ENCODE data around the gene RWDD1.

Gene RWDD1, protein sequence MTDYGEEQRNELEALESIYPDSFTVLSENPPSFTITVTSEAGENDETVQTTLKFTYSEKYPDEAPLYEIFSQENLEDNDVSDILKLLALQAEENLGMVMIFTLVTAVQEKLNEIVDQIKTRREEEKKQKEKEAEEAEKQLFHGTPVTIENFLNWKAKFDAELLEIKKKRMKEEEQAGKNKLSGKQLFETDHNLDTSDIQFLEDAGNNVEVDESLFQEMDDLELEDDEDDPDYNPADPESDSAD

DNA sequence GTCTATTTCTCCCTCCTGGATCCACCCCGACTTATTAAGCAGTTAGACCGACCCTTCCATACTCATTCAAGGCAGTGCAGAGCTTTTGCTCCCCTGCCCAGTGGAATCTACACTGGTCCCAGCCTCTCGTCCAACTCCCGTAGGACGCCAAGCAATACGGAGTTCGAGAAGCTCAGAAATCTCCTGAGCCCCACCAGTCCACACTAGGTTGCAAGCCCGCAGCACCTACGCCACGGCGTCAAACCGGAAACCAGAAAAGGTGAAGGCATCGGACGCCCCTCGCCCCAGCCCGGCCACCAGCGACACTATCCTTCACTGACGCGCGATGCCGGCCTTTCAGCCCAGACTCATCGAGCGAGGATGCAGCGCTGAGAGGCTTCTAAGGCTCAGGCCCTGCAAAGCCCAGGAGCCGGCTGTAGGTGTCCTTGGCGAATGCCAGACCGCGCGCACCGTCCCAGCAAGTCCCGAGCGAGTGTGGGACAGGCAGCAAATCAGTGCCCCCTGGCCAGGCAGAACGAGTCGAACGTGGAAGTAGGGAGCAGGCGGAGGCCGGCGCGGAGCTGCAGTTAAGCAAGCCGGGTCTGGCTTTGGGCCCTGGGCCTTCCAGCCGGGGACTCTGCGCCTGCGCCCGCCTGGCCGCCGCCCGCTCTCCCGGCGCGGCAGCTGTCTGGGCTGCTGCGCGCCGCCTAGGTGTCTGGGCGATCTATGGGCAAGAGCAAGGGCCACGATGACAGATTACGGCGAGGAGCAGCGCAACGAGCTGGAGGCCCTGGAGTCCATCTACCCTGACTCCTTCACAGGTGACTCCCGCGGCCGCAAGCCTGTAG is at the start of gene RWDD1:
Gene RWDD1, plus strand, starts transcription at position 649 of the 827 bp plus-strand sequence. Its CDS starts 79 bp downstream, at position 728.
- Histone ChIP-seq H3K9me3 (ENCODE audit: control insufficient read depth in 1 of 2, low read length in 2 of 2) (no peaks in the 10 kb centered on the region), H3K4me3 (ENCODE audit: low read depth in 1 of 2, low read length in 2 of 2) (peak within 1 kb of the TSS; percentile 88 to 92), H3K27me3 (ENCODE audit: low read depth, low read length) (no peaks in the 10 kb centered on the region), H3K36me3 (ENCODE audit: control insufficient read depth in 1 of 2, insufficient read depth in 2 of 2, low read length in 2 of 2) (peaks cover 5 to 7% of the 10 kb centered on the region in 2 donors), H3K27ac (ENCODE audit: low read length) (peak within 1 kb of the TSS; percentile 93), H3K4me1 (ENCODE audit: control insufficient read depth in 1 of 2, insufficient read depth in 2 of 2, low read length in 2 of 2) (peaks cover 8 to 27% of the 10 kb centered on the region in 2 donors)

DNA sequence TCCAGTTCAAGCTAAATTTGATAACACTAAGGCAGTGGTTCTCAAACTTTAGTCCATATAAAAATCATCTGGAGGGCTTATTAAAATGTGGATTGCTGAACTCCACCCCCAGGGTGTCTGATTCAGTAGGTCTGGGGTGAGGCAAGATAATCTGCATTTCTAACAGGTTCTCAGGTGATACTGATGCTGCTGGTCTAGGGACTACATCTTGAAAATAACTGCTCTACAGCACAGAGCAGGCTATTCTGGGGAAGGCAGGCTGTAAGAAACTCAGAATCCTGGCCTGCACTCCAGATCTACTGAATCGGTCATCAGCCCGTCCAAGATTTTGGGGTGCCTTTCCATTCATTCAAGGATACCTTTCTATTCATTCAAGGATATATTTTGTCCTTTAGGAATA is 48.4 kb upstream of the RWDD1 start:
- Histone ChIP-seq H3K9me3 (ENCODE audit: control insufficient read depth in 1 of 2, low read length in 2 of 2) (no peaks in the 10 kb centered on the region), H3K4me3 (ENCODE audit: low read depth in 1 of 2, low read length in 2 of 2) (no peak overlapping the region), H3K27ac (ENCODE audit: low read length) (no peak overlapping the region), H3K27me3 (ENCODE audit: low read depth, low read length) (no peaks in the 10 kb centered on the region), H3K4me1 (ENCODE audit: control insufficient read depth in 1 of 2, insufficient read depth in 2 of 2, low read length in 2 of 2) (no peaks in the 10 kb centered on the region), H3K36me3 (ENCODE audit: control insufficient read depth in 1 of 2, insufficient read depth in 2 of 2, low read length in 2 of 2) (no peaks in the 10 kb centered on the region)

DNA sequence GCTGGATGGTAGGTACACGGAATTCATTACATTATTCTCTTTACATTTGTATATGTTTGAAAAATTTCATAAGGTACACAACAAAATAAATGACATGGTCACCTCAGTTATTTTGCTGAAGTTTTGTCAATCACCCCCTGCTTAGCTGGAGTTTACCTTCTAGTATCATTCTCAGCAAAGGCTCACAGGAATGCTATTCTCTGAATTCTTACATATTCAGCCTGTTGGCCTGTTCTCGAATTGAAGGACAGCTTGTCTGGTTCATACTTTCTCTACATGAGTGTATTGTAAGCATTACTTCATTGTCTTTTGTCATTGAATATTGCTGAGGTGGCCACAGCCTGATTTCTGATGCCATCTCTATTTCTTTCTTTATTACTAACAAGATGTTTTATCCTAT is 47.1 kb upstream of the RWDD1 start:
- no peak overlapping the region for H3K4me3 ChIP-seq (ENCODE audit: low read depth in 1 of 2, low read length in 2 of 2)
- H3K27ac ChIP-seq (ENCODE audit: low read length): no peak overlapping the region
- no peaks in the 10 kb centered on the region for H3K4me1 ChIP-seq (ENCODE audit: control insufficient read depth in 1 of 2, insufficient read depth in 2 of 2, low read length in 2 of 2)
- H3K36me3 ChIP-seq (ENCODE audit: control insufficient read depth in 1 of 2, insufficient read depth in 2 of 2, low read length in 2 of 2): no peaks in the 10 kb centered on the region
- H3K9me3 ChIP-seq (ENCODE audit: control insufficient read depth in 1 of 2, low read length in 2 of 2): no peaks in the 10 kb centered on the region
- no peaks in the 10 kb centered on the region for H3K27me3 ChIP-seq (ENCODE audit: low read depth, low read length)

DNA sequence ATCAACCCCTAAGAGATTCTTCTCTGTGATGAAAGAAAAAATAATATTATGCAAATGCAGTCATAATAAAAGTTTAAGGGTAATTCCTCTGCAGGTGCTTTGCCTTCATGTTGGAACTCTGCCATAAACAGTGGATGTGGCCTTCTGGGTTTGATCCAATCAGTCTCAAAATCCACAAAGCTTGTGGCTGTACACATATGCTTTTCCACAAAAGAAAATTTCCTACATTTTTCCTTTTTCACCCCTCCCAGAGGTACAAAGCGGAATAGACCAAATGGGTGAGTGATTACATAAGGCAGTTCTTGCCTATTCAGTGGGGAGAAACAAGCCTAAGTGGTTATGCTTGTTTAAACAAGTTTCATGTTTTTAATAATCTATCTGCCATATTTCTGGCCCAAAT is 43.2 kb upstream of the RWDD1 start:
- no peak overlapping the region for H3K27ac ChIP-seq (ENCODE audit: low read length)

DNA sequence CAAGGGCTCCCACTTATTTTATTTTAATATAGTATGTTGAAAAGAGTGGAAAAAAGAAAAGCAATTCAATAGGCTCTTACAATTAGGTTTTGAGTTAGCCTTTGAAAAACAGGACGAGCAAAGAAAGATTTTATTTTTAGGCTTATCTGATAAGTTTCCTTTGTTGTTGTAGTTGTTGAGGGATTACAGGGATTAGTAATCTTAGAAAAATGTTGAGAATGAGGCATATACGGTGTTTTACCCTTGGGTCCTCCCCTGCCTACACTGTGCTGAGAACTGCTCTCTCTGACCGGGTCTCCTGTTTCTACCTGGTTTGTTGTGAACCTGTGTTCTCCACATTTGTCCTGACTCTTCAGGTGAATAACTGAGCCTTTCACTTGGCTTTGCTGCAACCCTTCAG is 42.5 kb upstream of the RWDD1 start:
- H3K36me3 ChIP-seq (ENCODE audit: control insufficient read depth in 1 of 2, insufficient read depth in 2 of 2, low read length in 2 of 2): no peaks in the 10 kb centered on the region
- no peak overlapping the region for H3K4me3 ChIP-seq (ENCODE audit: low read depth in 1 of 2, low read length in 2 of 2)
- H3K27me3 ChIP-seq (ENCODE audit: low read depth, low read length): no peaks in the 10 kb centered on the region
- H3K9me3 ChIP-seq (ENCODE audit: control insufficient read depth in 1 of 2, low read length in 2 of 2): no peaks in the 10 kb centered on the region
- H3K27ac ChIP-seq (ENCODE audit: low read length): no peak overlapping the region
- no peaks in the 10 kb centered on the region for H3K4me1 ChIP-seq (ENCODE audit: control insufficient read depth in 1 of 2, insufficient read depth in 2 of 2, low read length in 2 of 2)

More for the DNA sequence above, 43.2 kb upstream of the RWDD1 start:
- H3K9me3 ChIP-seq (ENCODE audit: control insufficient read depth in 1 of 2, low read length in 2 of 2): no peaks in the 10 kb centered on the region
- H3K27me3 ChIP-seq (ENCODE audit: low read depth, low read length): no peaks in the 10 kb centered on the region
- H3K36me3 ChIP-seq (ENCODE audit: control insufficient read depth in 1 of 2, insufficient read depth in 2 of 2, low read length in 2 of 2): no peaks in the 10 kb centered on the region
- H3K4me1 ChIP-seq (ENCODE audit: control insufficient read depth in 1 of 2, insufficient read depth in 2 of 2, low read length in 2 of 2): no peaks in the 10 kb centered on the region
- H3K4me3 ChIP-seq (ENCODE audit: low read depth in 1 of 2, low read length in 2 of 2): no peak overlapping the region

DNA sequence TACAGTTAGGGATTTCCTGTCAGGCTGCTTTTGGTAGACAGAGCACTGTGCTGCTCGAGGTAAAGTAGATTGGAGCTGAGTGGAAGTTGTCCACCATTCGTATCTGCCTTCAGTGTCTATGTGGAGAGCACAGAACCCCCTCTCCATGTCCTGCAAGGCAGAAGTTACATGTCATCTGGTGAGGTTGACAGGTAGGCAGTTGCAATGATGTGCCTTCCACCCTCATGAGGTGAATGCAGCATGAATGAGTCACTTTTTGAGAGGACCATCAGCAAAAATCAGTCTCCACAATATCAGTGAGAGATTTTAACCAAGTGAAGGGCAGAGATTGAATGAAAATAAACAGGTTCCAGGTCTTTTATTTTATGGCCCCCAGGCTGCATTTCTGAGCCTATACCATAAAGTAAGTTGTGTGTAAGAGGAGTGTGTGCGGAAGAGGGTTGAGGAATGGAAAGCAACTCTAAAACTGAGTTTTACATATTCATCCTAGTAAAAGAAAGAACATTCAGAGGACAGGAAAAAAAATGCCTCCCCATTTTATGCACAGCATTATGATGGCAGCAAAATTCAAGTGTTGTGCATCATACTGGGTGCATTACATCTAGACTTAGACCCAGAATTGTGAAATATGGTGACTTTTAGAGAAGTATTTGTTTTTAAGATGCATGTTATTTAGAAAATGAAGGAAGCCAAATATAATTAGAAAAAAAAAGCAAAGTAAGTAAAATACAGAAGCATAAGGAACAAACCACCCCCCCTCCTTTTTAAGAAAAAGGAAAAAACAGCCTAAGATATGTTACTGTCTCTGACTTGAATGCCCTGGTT is 41.6 kb upstream of the RWDD1 start:
- H3K4me1 ChIP-seq (ENCODE audit: control insufficient read depth in 1 of 2, insufficient read depth in 2 of 2, low read length in 2 of 2): no peaks in the 10 kb centered on the region
- no peaks in the 10 kb centered on the region for H3K27me3 ChIP-seq (ENCODE audit: low read depth, low read length)
- no peak overlapping the region for H3K27ac ChIP-seq (ENCODE audit: low read length)
- no peak overlapping the region for H3K4me3 ChIP-seq (ENCODE audit: low read depth in 1 of 2, low read length in 2 of 2)
- no peaks in the 10 kb centered on the region for H3K36me3 ChIP-seq (ENCODE audit: control insufficient read depth in 1 of 2, insufficient read depth in 2 of 2, low read length in 2 of 2)
- H3K9me3 ChIP-seq (ENCODE audit: control insufficient read depth in 1 of 2, low read length in 2 of 2): no peaks in the 10 kb centered on the region

DNA sequence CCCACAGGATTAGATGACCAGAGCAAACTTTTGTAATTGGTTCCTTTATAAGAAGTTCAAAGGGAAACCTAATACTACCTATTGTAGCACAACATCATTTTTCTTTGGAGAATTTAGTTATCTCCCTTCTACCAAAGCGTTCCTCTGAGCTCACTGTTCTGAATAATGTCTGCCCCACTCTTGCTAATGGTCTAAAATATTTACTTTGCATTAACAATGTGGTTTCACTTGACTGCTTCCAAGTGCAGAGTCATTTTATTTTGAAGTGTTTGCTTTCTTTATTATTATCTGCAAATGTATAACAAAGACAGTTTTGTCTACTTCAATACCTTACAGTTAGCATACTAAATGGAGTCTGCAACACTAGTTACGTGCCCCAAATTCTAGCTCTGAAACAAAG is 40.9 kb upstream of the RWDD1 start:
- Histone ChIP-seq H3K36me3 (ENCODE audit: control insufficient read depth in 1 of 2, insufficient read depth in 2 of 2, low read length in 2 of 2) (no peaks in the 10 kb centered on the region), H3K4me3 (ENCODE audit: low read depth in 1 of 2, low read length in 2 of 2) (no peak overlapping the region), H3K27ac (ENCODE audit: low read length) (no peak overlapping the region), H3K4me1 (ENCODE audit: control insufficient read depth in 1 of 2, insufficient read depth in 2 of 2, low read length in 2 of 2) (no peaks in the 10 kb centered on the region), H3K9me3 (ENCODE audit: control insufficient read depth in 1 of 2, low read length in 2 of 2) (no peaks in the 10 kb centered on the region), H3K27me3 (ENCODE audit: low read depth, low read length) (no peaks in the 10 kb centered on the region)

DNA sequence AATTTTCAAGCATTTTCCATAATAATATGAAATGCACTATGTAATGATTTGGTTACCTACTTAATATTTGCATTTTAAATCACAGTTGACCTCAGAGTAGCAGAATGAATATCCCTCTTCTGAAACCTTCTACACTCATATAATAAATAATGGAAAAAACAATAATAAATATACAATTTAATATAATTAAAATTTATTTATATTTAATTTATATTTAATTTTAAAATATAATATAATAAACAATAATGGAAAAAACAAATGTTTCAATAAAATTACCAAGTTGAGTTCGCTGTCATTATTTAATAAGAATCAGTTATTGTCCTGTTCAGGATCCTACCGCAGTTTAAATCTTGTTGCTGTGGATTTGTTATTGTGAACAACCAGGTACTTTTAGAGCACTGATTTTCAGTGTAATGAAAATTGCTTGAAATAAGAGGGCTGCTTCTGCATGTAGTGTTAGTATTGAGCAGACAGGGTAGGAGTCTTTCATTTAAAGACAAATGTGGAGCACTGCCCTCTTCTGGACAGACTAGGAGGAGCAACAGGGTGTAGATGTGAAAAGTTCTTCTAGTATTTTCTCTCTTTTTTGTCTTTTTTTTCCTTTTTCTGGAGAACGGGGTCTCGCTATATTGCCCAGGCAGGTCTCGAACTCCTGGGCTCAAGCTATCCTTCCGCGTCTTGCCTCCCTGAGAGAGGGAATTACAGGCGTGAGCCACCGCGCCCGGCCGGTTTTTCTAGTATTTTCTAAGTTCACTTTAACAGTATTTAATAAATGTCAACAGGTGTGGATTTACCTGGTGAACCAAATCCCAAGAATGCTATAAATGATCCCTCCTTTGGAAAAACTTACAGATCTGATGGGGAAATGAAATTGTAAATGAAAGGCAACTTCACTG is 39.4 kb upstream of the RWDD1 start:
- H3K27me3 ChIP-seq (ENCODE audit: low read depth, low read length): no peaks in the 10 kb centered on the region
- no peak overlapping the region for H3K27ac ChIP-seq (ENCODE audit: low read length)

DNA sequence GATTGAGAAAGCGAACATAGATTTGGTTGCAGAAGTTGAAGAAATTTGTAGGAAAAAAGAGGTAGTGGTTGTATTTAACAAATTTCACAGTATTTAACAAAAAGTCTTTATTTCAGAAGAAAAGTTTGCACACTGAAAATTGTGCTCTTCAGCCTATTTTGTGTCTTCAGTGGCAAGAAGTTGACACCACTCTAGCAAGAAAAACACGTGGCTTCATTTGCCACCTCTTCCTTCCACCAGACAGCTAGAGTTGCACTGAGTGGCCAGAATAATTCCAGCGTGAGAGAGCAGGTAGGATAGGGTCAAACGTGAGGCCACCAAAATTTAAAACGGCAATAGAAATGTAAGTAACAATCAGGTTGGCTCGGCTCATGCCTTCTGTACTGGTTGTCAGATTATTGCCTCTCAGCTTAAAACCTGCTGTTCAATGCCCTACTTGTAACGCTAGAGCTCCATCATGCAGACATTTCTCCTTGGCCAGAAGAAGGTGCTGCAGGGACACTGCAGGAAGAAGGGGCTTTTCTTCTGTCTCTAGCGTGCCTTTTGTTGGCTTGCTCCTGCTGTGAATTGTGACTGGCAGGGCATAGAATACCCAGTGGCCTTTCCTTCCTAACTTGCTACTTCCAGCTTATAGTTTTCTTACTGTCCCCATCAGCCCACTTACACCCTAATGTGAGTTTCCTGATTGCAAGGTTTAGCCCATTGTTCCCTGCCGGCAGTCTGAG is 37.9 kb upstream of the RWDD1 start:
- Histone ChIP-seq H3K27me3 (ENCODE audit: low read depth, low read length) (no peaks in the 10 kb centered on the region), H3K9me3 (ENCODE audit: control insufficient read depth in 1 of 2, low read length in 2 of 2) (no peaks in the 10 kb centered on the region), H3K36me3 (ENCODE audit: control insufficient read depth in 1 of 2, insufficient read depth in 2 of 2, low read length in 2 of 2) (no peaks in the 10 kb centered on the region)

More for the DNA sequence above, 39.4 kb upstream of the RWDD1 start:
- Histone ChIP-seq H3K36me3 (ENCODE audit: control insufficient read depth in 1 of 2, insufficient read depth in 2 of 2, low read length in 2 of 2) (no peaks in the 10 kb centered on the region), H3K9me3 (ENCODE audit: control insufficient read depth in 1 of 2, low read length in 2 of 2) (no peaks in the 10 kb centered on the region), H3K4me1 (ENCODE audit: control insufficient read depth in 1 of 2, insufficient read depth in 2 of 2, low read length in 2 of 2) (no peaks in the 10 kb centered on the region), H3K4me3 (ENCODE audit: low read depth in 1 of 2, low read length in 2 of 2) (no peak overlapping the region)

DNA sequence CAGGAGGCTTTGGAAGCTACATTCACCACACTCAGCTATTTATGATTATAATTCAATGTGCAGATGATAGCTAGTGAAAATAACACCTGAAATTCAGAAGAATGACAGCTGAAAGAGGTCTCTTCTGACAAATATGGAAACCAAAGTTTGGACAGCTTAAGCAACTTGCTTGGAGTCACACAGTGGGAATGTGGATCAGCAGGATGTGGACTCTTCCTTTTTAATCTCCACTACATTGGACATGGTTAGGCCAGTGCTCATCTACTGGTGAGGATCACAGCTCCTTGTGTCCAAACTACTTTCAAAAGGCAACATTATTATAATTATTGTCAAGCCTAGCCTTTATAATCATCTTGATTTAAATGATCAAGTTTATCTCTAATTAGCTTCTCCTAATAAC is 36.2 kb upstream of the RWDD1 start:
- Histone ChIP-seq H3K27ac (ENCODE audit: low read length) (no peak overlapping the region), H3K27me3 (ENCODE audit: low read depth, low read length) (no peaks in the 10 kb centered on the region), H3K36me3 (ENCODE audit: control insufficient read depth in 1 of 2, insufficient read depth in 2 of 2, low read length in 2 of 2) (no peaks in the 10 kb centered on the region)

More for the DNA sequence above, 37.9 kb upstream of the RWDD1 start:
- no peak overlapping the region for H3K27ac ChIP-seq (ENCODE audit: low read length)
- no peak overlapping the region for H3K4me3 ChIP-seq (ENCODE audit: low read depth in 1 of 2, low read length in 2 of 2)
- H3K4me1 ChIP-seq (ENCODE audit: control insufficient read depth in 1 of 2, insufficient read depth in 2 of 2, low read length in 2 of 2): no peaks in the 10 kb centered on the region

More for the DNA sequence above, 36.2 kb upstream of the RWDD1 start:
- Histone ChIP-seq H3K4me3 (ENCODE audit: low read depth in 1 of 2, low read length in 2 of 2) (no peak overlapping the region), H3K4me1 (ENCODE audit: control insufficient read depth in 1 of 2, insufficient read depth in 2 of 2, low read length in 2 of 2) (no peaks in the 10 kb centered on the region), H3K9me3 (ENCODE audit: control insufficient read depth in 1 of 2, low read length in 2 of 2) (no peaks in the 10 kb centered on the region)

Data from muscle layer of duodenum (tissue), 2 donors.